Retinal pigment epithelial cell (primary cell): ENCODE measurements around the gene CACNA2D3.

ENCODE experiments used
- DNase-seq: peaks from one replicate; pipeline ENCODE4 v3.0.0-alpha.2; 2010; ENCODE audit warnings: low read depth
- H3K4me3 ChIP-seq: 2 replicates; pipeline ENCODE4 v1.5.1; 2011; ENCODE audit warnings: mild to moderate bottlenecking, low read length, control low read depth, moderate library complexity
- TF ChIP-seq, protein P1 (sequence below): conservative IDR thresholded peaks from 2 replicates; pipeline ENCODE4 v1.5.1; 2011; ENCODE audit warnings: low read depth, low read length, control low read depth, inconsistent platforms

CACNA2D3 gene

DNA sequence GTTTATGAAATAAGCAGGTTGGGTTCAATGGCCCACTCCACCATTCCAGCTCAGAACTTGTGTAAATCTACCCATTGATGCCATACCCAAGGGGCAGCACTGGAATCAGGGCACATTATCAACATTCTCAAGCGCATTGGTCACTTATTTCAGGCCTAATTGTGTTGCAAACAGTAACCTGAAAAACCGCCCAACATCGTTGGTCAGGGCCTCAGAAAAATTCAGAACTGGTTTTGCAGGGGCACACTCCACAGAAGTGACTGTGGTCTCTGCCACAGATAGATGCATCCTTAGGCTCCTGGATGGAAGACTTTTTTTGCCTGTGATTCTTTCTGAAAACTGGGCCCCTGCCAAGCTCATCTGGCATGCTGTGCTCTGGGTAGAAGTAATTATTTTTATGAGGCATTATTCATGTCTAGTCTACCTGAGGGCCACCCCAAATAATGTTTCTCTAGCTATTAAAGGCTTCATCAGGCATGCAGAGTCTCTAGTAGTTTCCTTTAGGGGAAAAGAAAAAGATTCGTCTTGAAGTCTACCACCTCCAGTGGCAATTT, 827.2 kb downstream of the CACNA2D3 start:
- H3K4me3 ChIP-seq = no peak overlapping the region
- no peak for DNase-seq
- TF ChIP-seq, protein P1, sequence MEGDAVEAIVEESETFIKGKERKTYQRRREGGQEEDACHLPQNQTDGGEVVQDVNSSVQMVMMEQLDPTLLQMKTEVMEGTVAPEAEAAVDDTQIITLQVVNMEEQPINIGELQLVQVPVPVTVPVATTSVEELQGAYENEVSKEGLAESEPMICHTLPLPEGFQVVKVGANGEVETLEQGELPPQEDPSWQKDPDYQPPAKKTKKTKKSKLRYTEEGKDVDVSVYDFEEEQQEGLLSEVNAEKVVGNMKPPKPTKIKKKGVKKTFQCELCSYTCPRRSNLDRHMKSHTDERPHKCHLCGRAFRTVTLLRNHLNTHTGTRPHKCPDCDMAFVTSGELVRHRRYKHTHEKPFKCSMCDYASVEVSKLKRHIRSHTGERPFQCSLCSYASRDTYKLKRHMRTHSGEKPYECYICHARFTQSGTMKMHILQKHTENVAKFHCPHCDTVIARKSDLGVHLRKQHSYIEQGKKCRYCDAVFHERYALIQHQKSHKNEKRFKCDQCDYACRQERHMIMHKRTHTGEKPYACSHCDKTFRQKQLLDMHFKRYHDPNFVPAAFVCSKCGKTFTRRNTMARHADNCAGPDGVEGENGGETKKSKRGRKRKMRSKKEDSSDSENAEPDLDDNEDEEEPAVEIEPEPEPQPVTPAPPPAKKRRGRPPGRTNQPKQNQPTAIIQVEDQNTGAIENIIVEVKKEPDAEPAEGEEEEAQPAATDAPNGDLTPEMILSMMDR = no peak

DNA sequence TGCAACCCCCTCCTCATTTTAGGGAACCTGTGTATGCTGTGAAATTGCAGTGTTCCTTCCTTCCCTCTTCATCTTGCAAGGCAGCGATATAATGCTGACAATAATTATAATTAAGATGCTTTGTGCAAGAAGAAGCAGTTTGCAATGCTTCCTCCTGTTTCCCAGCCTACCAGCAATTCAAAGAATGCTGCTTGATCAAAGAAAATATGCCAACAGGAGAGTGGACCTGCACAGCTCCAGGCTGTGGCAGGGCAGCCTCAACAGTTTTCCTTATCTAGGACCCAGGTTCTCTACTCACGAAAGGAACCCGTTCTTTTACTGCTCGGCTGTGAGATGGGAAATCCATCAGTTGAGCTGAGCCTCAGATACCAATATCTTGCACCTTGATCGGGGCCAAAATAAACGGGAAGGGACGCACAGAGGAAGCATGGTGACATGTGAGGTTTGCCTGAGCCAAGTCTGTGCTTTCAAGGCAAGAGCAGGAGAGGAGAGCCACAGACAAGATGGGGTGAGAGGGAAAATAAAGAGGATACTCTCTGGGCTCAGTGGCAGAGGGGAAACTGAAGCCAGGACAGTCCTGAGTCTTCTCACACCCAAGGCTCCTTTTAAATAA, 828.1 kb downstream of the CACNA2D3 start:
- TF ChIP-seq, protein P1 = no peak
- no peak for DNase-seq

DNA sequence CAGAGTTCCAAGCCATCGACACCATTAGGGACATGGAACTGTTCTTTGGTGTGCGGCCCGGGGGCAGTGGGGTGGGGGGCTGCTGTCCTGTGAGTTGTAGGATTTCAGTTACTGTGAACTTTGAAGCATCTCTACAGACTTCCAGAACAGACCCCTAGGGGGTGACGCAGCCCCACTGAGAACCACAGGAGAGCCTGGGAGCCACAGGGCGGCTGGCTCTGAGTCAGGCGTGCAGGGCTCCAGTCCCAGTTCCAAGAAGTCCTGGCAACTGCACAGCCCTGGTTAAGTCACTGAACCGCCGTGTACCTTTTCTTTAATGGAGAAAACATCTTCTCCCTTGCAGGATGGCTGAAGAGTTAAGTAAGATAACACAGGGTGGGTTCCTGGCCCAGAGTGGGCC, 829.1 kb downstream of the CACNA2D3 start:
- TF ChIP-seq, protein P1 = peak; percentile 78
- H3K4me3 ChIP-seq = no peak overlapping the region
- DNase-seq = peak; percentile 56

More for the DNA sequence above, 828.1 kb downstream of the CACNA2D3 start:
- no peak overlapping the region for H3K4me3 ChIP-seq

DNA sequence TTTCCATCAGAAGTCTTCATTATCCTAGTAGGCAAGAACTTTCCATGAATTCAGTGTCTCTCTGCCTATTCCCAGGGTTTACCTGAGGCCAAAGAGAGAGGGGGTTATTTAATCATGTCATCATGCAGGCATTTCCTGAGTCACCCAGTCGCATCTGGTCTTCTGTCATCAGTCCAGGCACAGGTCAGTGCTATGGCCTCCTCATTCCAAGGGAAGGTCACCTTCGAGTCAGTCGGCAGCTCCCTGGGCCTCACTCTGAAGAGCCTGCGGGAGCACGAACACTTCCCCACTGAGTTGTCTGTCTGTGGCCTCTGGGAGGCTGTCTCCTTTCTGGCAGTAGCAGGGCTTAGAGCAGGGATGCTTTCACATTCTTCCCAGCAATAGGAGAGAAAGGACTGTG, 831.7 kb downstream of the CACNA2D3 start:
- no peak overlapping the region for H3K4me3 ChIP-seq
- DNase-seq = no peak
- TF ChIP-seq, protein P1 = no peak

DNA sequence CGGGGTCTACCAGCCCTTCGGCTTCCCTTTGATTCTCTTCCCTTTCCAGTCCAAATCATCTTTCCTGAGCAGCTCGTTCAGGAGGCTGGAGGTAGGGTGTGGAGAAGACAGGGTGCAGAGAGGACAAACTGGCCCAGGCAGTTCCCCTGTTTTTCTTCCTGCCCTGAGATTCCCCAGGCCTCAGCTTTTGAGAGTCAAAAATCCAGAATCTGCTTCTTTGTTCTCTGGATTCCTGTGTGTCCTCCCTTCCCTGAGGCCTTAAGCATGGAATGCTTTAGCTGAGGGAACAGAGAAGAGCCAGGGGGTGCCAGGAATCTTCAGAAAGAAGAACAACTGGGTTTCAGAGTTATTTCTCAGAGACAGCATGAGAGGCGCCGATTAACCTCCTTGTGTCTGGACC, 832.2 kb downstream of the CACNA2D3 start:
- no peak for DNase-seq
- TF ChIP-seq, protein P1 = no peak
- no peak overlapping the region for H3K4me3 ChIP-seq

DNA sequence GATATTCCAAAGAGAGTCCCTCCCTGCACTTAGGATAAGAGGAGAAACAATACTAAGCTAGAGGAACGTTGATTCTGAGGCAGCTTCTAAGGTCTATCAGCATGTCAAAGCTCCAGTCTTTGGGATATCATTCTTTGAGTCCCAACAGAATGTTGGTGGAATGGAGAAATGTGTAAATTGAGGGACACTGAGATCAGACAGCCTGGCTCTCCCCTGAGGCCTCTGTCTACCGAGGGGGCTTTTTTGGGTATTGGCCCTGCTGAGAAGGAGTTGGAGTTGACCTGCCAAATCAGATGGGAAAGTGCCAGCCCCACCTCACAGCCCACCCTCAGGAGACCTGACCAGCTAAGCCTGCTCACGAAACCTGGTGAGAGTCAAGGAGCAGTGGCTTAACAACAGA, 833.1 kb downstream of the CACNA2D3 start:
- no peak for DNase-seq
- H3K4me3 ChIP-seq = no peak overlapping the region
- TF ChIP-seq, protein P1 = no peak

DNA sequence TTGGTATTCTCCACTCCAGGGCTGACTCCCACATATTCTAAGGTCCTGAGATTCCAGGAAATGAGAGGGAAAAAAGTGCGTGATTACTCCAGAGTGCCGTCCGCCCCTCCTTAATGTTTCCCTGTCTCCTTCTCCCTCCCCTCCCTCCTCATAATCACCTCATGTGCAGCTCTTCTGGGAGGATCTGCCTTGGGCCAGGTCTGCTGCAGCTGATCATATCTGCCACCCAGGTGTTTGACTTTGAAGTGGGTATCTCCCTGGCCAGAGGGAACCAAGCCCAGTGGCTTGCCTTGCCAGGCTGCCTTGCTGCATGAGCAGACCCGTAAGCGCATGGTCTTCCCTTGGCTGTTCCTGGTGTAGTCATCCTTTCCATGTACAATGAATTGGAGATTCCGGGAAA, 833.6 kb downstream of the CACNA2D3 start:
- no peak overlapping the region for H3K4me3 ChIP-seq
- DNase-seq = no peak
- TF ChIP-seq, protein P1 = no peak
